Hepatocyte (in vitro differentiated cells): ENCODE data around the gene FAM135A. TPM values are rescaled to one million over a fixed set of nuclear protein-coding genes. Genes with fewer than 3 reads are reported as not detected.

Experiments used
- DNase-seq: peaks from one replicate; pipeline ENCODE4 v3.0.0-alpha.2; 2016; ENCODE audit warnings: low spot score
- H2AFZ ChIP-seq: fragments of 200-600 bp; sonication (generic); 2 replicates; pipeline ENCODE4 v1.6.0; 2016; ENCODE audit warnings: antibody characterized with exemption, mild to moderate bottlenecking
- H3K27ac ChIP-seq: fragments of 200-600 bp; sonication (generic); 2 replicates; pipeline ENCODE4 v1.5.1; 2016; ENCODE audit warnings: mild to moderate bottlenecking
- H3K27me3 ChIP-seq: fragments of 200-600 bp; sonication (generic); 2 replicates; pipeline ENCODE4 v1.6.1; 2016
- H3K36me3 ChIP-seq: fragments of 200-600 bp; sonication (generic); replicated peaks from 2 replicates; pipeline ENCODE4 v1.5.1; 2016; ENCODE audit warnings: low read depth; ENCODE audit not compliant: insufficient read depth
- H3K4me1 ChIP-seq: fragments of 200-600 bp; sonication (generic); 2 replicates; pipeline ENCODE4 v1.5.1; 2016; ENCODE audit warnings: mild to moderate bottlenecking, moderate library complexity; ENCODE audit not compliant: insufficient read depth
- H3K4me2 ChIP-seq: fragments of 200-600 bp; sonication (generic); 2 replicates; pipeline ENCODE4 v1.6.0; 2016
- H3K4me3 ChIP-seq: fragments of 200-600 bp; sonication (generic); 2 replicates; pipeline ENCODE4 v1.5.1; 2016; ENCODE audit warnings: mild to moderate bottlenecking
- H3K79me2 ChIP-seq: fragments of 200-600 bp; sonication (generic); 2 replicates; pipeline ENCODE4 v1.6.0; 2017; ENCODE audit warnings: mild to moderate bottlenecking
- H3K9me2 ChIP-seq: fragments of 200-600 bp; sonication (generic); replicated peaks from 2 replicates; pipeline ENCODE4 v1.6.0; 2017; ENCODE audit warnings: mild to moderate bottlenecking; ENCODE audit not compliant: insufficient read depth
- H3K9me3 ChIP-seq: fragments of 200-600 bp; sonication (generic); 2 replicates; pipeline ENCODE4 v1.5.1; 2016; ENCODE audit warnings: low read depth, mild to moderate bottlenecking
- H4K20me1 ChIP-seq: fragments of 200-600 bp; sonication (generic); 2 replicates; pipeline ENCODE4 v1.6.0; 2016; ENCODE audit warnings: mild to moderate bottlenecking; ENCODE audit not compliant: insufficient read depth, poor library complexity, severe bottlenecking
- CTCF ChIP-seq: fragments of 200-600 bp; sonication (generic); IDR thresholded peaks from 2 replicates; pipeline ENCODE4 v1.5.1; 2016; ENCODE audit warnings: antibody characterized with exemption, mild to moderate bottlenecking; ENCODE audit not compliant: poor library complexity
- EZH2 ChIP-seq: fragments of 200-600 bp; sonication (generic); IDR thresholded peaks from 2 replicates; pipeline ENCODE4 v1.6.1; 2016; ENCODE audit warnings: antibody characterized with exemption, mild to moderate bottlenecking, borderline replicate concordance
- EZH2phosphoT487 ChIP-seq: fragments of 200-600 bp; sonication (generic); IDR thresholded peaks from one replicate; pipeline ENCODE4 v1.6.1; 2018; ENCODE audit warnings: antibody characterized with exemption, mild to moderate bottlenecking, low read depth, moderate library complexity; ENCODE audit not compliant: unreplicated experiment, severe bottlenecking
- WGBS: methylation state at CpG from one replicate; pipeline ENCODE4 v1.1.6; 2016; ENCODE audit warnings: low lambda C conversion rate; ENCODE audit errors: missing lambda C conversion rate; 5-methylcytosine and 5-hydroxymethylcytosine counted together
- polyA plus RNA-seq: library from polyadenylated mRNA; unstranded; fragments of >200 nt; fragmentation: Nextera tagmentation; extraction: Ambion mirVana; gene quantifications from 2 replicates; pipeline ENCODE4 v1.2.1, GENCODE V29; 2016
- total RNA-seq: library from RNA; depleted of rRNA; stranded (reverse); fragments of >200 nt; gene quantifications from 2 replicates; pipeline ENCODE4 v1.2.3, GENCODE V29; 2014

FAM135A gene
- total and polyA plus RNA-seq, 2 experiments from 2014 or later = 19.0 to 78.4 TPM

- WGBS = 97% methylated on average over 3 of the region's 3 CpGs
- Histone ChIP-seq H4K20me1 (no peaks in the 10 kb centered on the region), H3K36me3 (peaks cover 12% of the 10 kb centered on the region), H3K4me2 (no peak overlapping the region), H3K4me1 (peaks cover 7% of the 10 kb centered on the region), H3K27me3 (no peaks in the 10 kb centered on the region), H3K79me2 (no peaks in the 10 kb centered on the region), H2AFZ (no peak overlapping the region), H3K9me3 (peaks cover 14% of the 10 kb centered on the region), H3K27ac (no peak overlapping the region), H3K9me2 (no peaks in the 10 kb centered on the region), H3K4me3 (no peak overlapping the region)
- no peak for DNase-seq
- TF ChIP-seq CTCF (no peak), EZH2 (no peak), EZH2phosphoT487 (no peak)
Observed at GRCh38 chr6:70502484-70502883, 89.2 kb downstream of the FAM135A start.

- no peak for DNase-seq
- Histone ChIP-seq H4K20me1 (no peaks in the 10 kb centered on the region), H3K4me1 (peaks cover 10% of the 10 kb centered on the region), H2AFZ (no peak overlapping the region), H3K9me2 (no peaks in the 10 kb centered on the region), H3K27ac (no peak overlapping the region), H3K9me3 (peaks cover 14% of the 10 kb centered on the region), H3K4me3 (no peak overlapping the region), H3K36me3 (peaks cover 12% of the 10 kb centered on the region), H3K79me2 (no peaks in the 10 kb centered on the region), H3K27me3 (no peaks in the 10 kb centered on the region), H3K4me2 (no peak overlapping the region)
- 97% methylated on average over 1 of the region's 1 CpG for WGBS
- TF ChIP-seq CTCF (no peak), EZH2 (no peak), EZH2phosphoT487 (no peak)
Observed at GRCh38 chr6:70503813-70504465, 90.6 kb downstream of the FAM135A start.

GRCh38 chr6:70506321-70506720, 93.0 kb downstream of the FAM135A start:
- DNase-seq = no peak

More at GRCh38 chr6:70506321-70506720, 93.0 kb downstream of the FAM135A start:
- H2AFZ ChIP-seq = no peak overlapping the region
- no peaks in the 10 kb centered on the region for H3K79me2 ChIP-seq
- H3K9me3 ChIP-seq = peaks cover 14% of the 10 kb centered on the region
- 100% methylated on average over 2 of the region's 2 CpGs for WGBS
- no peaks in the 10 kb centered on the region for H3K9me2 ChIP-seq
- no peaks in the 10 kb centered on the region for H3K27me3 ChIP-seq
- peaks cover 10% of the 10 kb centered on the region for H3K4me1 ChIP-seq
- H3K4me2 ChIP-seq = no peak overlapping the region
- peaks cover 12% of the 10 kb centered on the region for H3K36me3 ChIP-seq
- H4K20me1 ChIP-seq = no peaks in the 10 kb centered on the region
- no peak overlapping the region for H3K27ac ChIP-seq
- no peak for TF ChIP-seq EZH2phosphoT487
- TF ChIP-seq CTCF = no peak
- no peak for TF ChIP-seq EZH2
- H3K4me3 ChIP-seq = no peak overlapping the region
